Stimulated activated CD8-positive, alpha-beta memory T cell treated with anti-CD3 and anti-CD28 coated beads, Interleukin-4, amount 100 ng/mL, for 1 hour (primary cell): Measurements from ENCODE around the gene ATP1A4.

Experiments
- DNase-seq, 2 donors: peaks; one replicate each; pipeline ENCODE4 v3.0.0-alpha.2; 2020; ENCODE audit warnings: low read depth in 2 of 2, low spot score in 1 of 2

The ATP1A4 gene

GRCh38 chr1:160225345-160225744, 73.9 kb downstream of the ATP1A4 start:
- no peak for DNase-seq

- DNase-seq, result no peak
These were observed 75.2 kb downstream of the ATP1A4 start for GRCh38 chr1:160226623-160227022.

- no peak for DNase-seq
These were observed 75.6 kb downstream of the ATP1A4 start for GRCh38 chr1:160227034-160227433.

- no peak for DNase-seq
These were observed 76.2 kb downstream of the ATP1A4 start for GRCh38 chr1:160227561-160227960.

GRCh38 chr1:160228431-160228830, 77.0 kb downstream of the ATP1A4 start:
- DNase-seq, result no peak

GRCh38 chr1:160232911-160233310, 81.5 kb downstream of the ATP1A4 start:
- DNase-seq, result no peak
